Heart right ventricle (tissue), 16 donors: ENCODE results near the gene PKIB. TPM values are rescaled to one million over a fixed set of nuclear protein-coding genes. Genes with fewer than 3 reads are reported as not detected.

Source experiments
- ATAC-seq, 8 donors: fragments of 200-7000 bp; cut with Tn5 transposase; one replicate each; pipeline ENCODE4 v1.9.1; 2020; ENCODE audit warnings: mild to moderate bottlenecking in 8 of 8, moderate library complexity in 8 of 8, moderate number of reproducible peaks in 1 of 8
- DNase-seq, 2 donors: peaks; one replicate each; pipeline ENCODE4 v3.0.0-alpha.2; 2020
- H3K27ac ChIP-seq, 10 donors: fragments of 200-600 bp; sonication (generic) in 2 of 10; one replicate each; pipeline versions ENCODE4 v1.5.0 to v1.8.0; 2020 to 2022; ENCODE audit warnings: mild to moderate bottlenecking in 3 of 10
- H3K27me3 ChIP-seq, 7 donors: fragments of 200-600 bp; one replicate each; pipeline ENCODE4 v1.8.0; 2021 to 2022; ENCODE audit warnings: mild to moderate bottlenecking in 2 of 7
- H3K36me3 ChIP-seq, 9 donors: fragments of 200-600 bp; sonication (generic) in 1 of 9; one replicate each; pipeline versions ENCODE4 v1.5.0 to v1.8.0; 2020 to 2022; ENCODE audit warnings: mild to moderate bottlenecking in 2 of 9
- H3K4me1 ChIP-seq, 9 donors: fragments of 200-600 bp; sonication (generic) in 1 of 9; one replicate each; pipeline versions ENCODE4 v1.5.0 to v1.8.0; 2020 to 2022; ENCODE audit warnings: mild to moderate bottlenecking in 4 of 9
- H3K4me3 ChIP-seq, 10 donors: fragments of 200-600 bp; sonication (generic) in 2 of 10; one replicate each; pipeline versions ENCODE4 v1.5.0 to v1.8.0; 2020 to 2022; ENCODE audit warnings: mild to moderate bottlenecking in 7 of 10, moderate library complexity in 2 of 10
- H3K9me3 ChIP-seq, 11 donors: fragments of 200-600 bp in 10 of 11; sonication (generic) in 2 of 11; one replicate each; pipeline versions ENCODE4 v1.5.0 to v1.8.0; 2013 to 2022; ENCODE audit warnings: mild to moderate bottlenecking in 2 of 11, control low read depth in 1 of 11, moderate library complexity in 1 of 11
- WGBS, 2 donors: extraction: QIAGEN DNeasy Blood & Tissue Kit; methylation state at CpG; one replicate each; pipeline ENCODE4 v1.1.7; 2013; ENCODE audit warnings: inconsistent platforms in 1 of 2; 5-methylcytosine and 5-hydroxymethylcytosine counted together
- intact Hi-C, 10 donors: fragments of 100-400 bp; cut with DNase I; formaldehyde crosslinking; loops; one replicate each; pipeline versions ENCODE4 v1.11.1 to v1.14.2; 2022
- polyA plus RNA-seq, 2 donors: library from polyadenylated mRNA; stranded (reverse); fragments of 200-250 nt; gene quantifications; one replicate each; pipeline ENCODE4 v1.2.3, GENCODE V29; 2013
- total RNA-seq, 10 donors: library from RNA; stranded (reverse); fragmentation: NEBNext Ultra II Directional in 3 of 10; extraction: Animal tissue kit (Norgen Biotek cat#: 25700) in 3 of 10; gene quantifications; one replicate each; pipeline versions ENCODE4 v1.2.1 to v1.2.4, GENCODE V29; 2021 to 2023
- TF ChIP-seq, protein P1 (sequence below), 9 donors: fragments of 200-600 bp; sonication (generic) in 2 of 9; IDR thresholded peaks; one replicate each; pipeline versions ENCODE4 v1.5.0 to v1.8.0; 2021 to 2022; ENCODE audit warnings: antibody characterized with exemption in 9 of 9, mild to moderate bottlenecking in 5 of 9, moderate library complexity in 1 of 9
- donor health status: Arrhythmogenic right ventricular cardiomyopathy.
- donor health status: ischemic (EF 13 %, LVEDD 7.1; RV severe dilation, severe dysfunction).
- donor health status: healthy with polysubstance abuse.
- donor health status: DM: no; HTN: yes; CAD: no.
- donor health status: DM: no; HTN: no; CAD: no.
- donor health status: ischemic (EF 25% LVEDD 6.9; RV normal size, moderate dysfunction).
- donor health status: ischemic (EF 25% LVEDD 5.7; RV mildly dilated, moderate dysfunction).
- donor health status: healthy.
- donor health status: DM: yes; HTN: yes; CAD: no.
- donor health status: Ischemic cardiomyopathy.
- donor health status: ischemic (EF 35%, LVEDD 5.7; RV mildly dilated, moderate dysfunction).
- donor health status: nonischemic (EF 11% LVEDD 7.7; RV severe dilation, severe dysfunction).
- donor health status: DM: yes; HTN: yes; CAD: no.
- donor health status: PGD.
- donor health status: ischemic (EF 29% LVEDD 5.4; RV normal size, mild dysfunction).
- donor health status: nonischemic (EF 23%, LVEDD 6.1; RV moderate dilation, normal function).

The PKIB gene
- total and polyA plus RNA-seq, 12 donors, result 0.26 to 0.96 (median 0.38) TPM; not detected in 4

DNA sequence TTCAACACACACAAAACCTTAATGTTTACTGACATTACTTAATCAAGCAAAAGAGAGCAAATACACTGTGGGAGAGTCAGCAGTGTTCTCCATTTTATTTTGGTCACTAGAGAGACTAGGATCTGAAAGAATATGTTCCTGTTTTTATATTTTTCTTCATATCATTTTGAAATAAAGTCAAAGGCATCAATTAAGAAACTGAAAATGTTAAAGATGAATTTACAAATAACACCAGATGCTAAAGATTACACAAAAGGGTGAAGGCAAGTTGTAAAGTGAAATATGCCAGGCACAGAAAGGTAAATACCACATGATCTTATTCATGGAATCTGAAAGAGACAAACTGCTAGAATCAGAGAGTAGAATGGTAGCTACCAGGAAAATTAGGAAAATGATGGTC lies 109.0 kb downstream of the PKIB start:
- intact Hi-C loops, result no loop called here
- DNase-seq (no peak), ATAC-seq (no peak)
- peaks cover 0 to 6% (median 0%) of the 10 kb centered on the region in 9 donors for H3K4me1 ChIP-seq
- TF ChIP-seq, protein P1, sequence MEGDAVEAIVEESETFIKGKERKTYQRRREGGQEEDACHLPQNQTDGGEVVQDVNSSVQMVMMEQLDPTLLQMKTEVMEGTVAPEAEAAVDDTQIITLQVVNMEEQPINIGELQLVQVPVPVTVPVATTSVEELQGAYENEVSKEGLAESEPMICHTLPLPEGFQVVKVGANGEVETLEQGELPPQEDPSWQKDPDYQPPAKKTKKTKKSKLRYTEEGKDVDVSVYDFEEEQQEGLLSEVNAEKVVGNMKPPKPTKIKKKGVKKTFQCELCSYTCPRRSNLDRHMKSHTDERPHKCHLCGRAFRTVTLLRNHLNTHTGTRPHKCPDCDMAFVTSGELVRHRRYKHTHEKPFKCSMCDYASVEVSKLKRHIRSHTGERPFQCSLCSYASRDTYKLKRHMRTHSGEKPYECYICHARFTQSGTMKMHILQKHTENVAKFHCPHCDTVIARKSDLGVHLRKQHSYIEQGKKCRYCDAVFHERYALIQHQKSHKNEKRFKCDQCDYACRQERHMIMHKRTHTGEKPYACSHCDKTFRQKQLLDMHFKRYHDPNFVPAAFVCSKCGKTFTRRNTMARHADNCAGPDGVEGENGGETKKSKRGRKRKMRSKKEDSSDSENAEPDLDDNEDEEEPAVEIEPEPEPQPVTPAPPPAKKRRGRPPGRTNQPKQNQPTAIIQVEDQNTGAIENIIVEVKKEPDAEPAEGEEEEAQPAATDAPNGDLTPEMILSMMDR (IDR thresholded peaks at IDR 0.05), result no peak
- no peaks in the 10 kb centered on the region for H3K9me3 ChIP-seq
- no peak overlapping the region for H3K4me3 ChIP-seq
- H3K27me3 ChIP-seq, result peaks cover 0 to 12% (median 6%) of the 10 kb centered on the region in 7 donors
- H3K36me3 ChIP-seq, result no peaks in the 10 kb centered on the region
- no peak overlapping the region for H3K27ac ChIP-seq

DNA sequence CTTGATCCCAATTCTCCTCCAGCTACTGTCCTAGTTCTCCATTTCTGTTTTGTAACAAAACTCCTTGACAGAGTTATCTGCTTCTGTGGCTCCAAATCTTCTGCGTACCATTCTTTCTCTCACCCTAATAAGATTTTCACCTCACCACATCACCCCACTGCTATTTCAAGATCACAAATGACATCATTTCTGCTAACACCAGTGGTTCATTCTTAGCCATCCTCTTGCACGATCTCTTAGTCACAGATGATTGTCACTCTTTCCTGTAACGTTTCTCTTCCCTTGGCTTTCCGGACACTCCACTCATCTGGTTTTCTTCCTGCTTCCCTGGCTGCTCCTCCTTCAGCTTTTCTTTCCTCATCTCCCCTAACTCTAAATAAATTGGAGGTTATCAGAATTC lies 112.5 kb downstream of the PKIB start:
- no peaks in the 10 kb centered on the region for H3K36me3 ChIP-seq
- H3K27ac ChIP-seq, result no peak overlapping the region
- H3K4me1 ChIP-seq, result no peaks in the 10 kb centered on the region
- peaks cover 0 to 32% (median 19%) of the 10 kb centered on the region in 7 donors for H3K27me3 ChIP-seq
- ATAC-seq (no peak), DNase-seq (no peak)
- TF ChIP-seq, protein P1 (IDR thresholded peaks at IDR 0.05), result no peak
- WGBS, 2 donors, result 40 to 44% methylated on average over 4 of the region's 4 CpGs
- H3K9me3 ChIP-seq, result no peaks in the 10 kb centered on the region
- no peak overlapping the region for H3K4me3 ChIP-seq
- intact Hi-C loops, result loop anchor here in 2 of 10 donors (5.0 to 10.0 kb wide), 2 partner anchors 230 to 592 kb away; no protein-coding TSS in a partner anchor

DNA sequence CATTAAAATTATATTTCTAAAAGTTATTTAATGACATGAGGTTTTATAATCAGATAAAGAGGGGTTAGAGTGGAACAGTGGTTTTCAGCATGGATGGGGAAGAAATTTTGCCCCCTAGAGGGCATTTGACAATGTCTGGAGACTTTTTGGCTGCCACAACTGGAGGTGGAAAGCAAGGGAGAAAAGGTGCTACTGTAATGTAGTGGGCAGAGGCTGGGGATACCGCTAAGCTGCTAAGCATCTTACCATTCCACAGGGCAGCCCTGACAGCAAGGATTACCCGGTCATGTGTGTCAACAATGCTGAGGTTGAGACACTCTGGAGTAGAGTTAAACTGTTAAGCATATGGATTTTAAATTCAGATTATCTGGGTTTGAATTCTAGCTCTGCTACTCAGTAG lies 116.4 kb downstream of the PKIB start:
- H3K27me3 ChIP-seq, result peaks cover 0 to 47% (median 19%) of the 10 kb centered on the region in 7 donors
- DNase-seq (no peak), ATAC-seq (no peak)
- H3K27ac ChIP-seq, result no peak overlapping the region
- no peaks in the 10 kb centered on the region for H3K36me3 ChIP-seq
- 12 to 30% methylated on average over 2 of the region's 2 CpGs for WGBS, 2 donors
- intact Hi-C loops, result loop anchor here in 1 of 10 donors (10.0 kb wide), 1 partner anchor 588 kb away; no protein-coding TSS in a partner anchor
- TF ChIP-seq, protein P1 (IDR thresholded peaks at IDR 0.05), result peak in 6 of 9 donors; percentile 16 to 48 (median 26)
- H3K9me3 ChIP-seq, result no peaks in the 10 kb centered on the region
- H3K4me3 ChIP-seq, result no peak overlapping the region
- H3K4me1 ChIP-seq, result no peaks in the 10 kb centered on the region

DNA sequence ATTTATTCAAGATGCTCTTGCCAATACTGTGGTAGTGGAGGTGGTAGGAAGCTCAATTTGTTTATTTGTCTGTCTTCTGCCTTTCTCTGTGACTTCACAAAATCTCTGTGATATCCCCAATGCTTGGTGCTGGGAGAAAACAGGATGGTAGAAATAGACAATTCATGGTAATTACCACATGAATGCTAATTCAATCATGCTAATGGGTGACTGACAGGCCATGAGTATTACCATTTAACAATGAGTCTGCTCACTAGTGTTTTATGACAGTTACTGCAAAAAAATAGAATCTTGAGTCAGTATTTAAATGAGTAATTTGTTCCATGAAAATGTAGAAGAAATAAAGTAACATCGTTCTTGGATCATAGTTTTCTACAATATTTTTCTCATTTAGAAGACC lies 117.0 kb downstream of the PKIB start:
- Histone ChIP-seq H3K27me3 (peaks cover 0 to 47% (median 19%) of the 10 kb centered on the region in 7 donors), H3K4me3 (no peak overlapping the region), H3K9me3 (no peaks in the 10 kb centered on the region), H3K27ac (no peak overlapping the region), H3K4me1 (no peaks in the 10 kb centered on the region), H3K36me3 (no peaks in the 10 kb centered on the region)
- ATAC-seq (no peak), DNase-seq (no peak)
- intact Hi-C loops, result loop anchor here in 1 of 10 donors (10.0 kb wide), 1 partner anchor 588 kb away; no protein-coding TSS in a partner anchor
- TF ChIP-seq, protein P1 (IDR thresholded peaks at IDR 0.05), result no peak
- 79 to 89% methylated on average over 1 of the region's 1 CpG for WGBS, 2 donors
